ENCODE data around the gene OR11L1.

DNA sequence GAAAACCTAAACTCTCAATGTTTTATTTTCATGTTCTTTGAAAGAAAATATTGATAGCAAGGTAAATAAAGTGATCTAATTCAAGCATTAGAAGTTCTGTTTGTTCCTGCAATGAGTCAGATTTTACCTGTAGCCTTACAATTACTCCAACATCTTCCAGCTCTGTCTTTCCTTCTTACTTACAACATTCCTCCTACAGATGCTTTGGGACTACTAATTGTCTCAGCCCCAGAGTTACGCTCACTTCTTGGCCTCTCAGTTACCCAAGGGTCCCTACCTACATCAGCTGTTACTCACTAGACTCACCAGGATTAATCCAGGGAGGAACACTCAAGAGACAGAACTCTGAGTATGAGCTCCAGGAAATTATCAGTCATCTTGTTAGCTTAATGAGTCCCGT, 44.2 kb downstream of the OR11L1 start:
- TF ChIP-seq, protein P1, sequence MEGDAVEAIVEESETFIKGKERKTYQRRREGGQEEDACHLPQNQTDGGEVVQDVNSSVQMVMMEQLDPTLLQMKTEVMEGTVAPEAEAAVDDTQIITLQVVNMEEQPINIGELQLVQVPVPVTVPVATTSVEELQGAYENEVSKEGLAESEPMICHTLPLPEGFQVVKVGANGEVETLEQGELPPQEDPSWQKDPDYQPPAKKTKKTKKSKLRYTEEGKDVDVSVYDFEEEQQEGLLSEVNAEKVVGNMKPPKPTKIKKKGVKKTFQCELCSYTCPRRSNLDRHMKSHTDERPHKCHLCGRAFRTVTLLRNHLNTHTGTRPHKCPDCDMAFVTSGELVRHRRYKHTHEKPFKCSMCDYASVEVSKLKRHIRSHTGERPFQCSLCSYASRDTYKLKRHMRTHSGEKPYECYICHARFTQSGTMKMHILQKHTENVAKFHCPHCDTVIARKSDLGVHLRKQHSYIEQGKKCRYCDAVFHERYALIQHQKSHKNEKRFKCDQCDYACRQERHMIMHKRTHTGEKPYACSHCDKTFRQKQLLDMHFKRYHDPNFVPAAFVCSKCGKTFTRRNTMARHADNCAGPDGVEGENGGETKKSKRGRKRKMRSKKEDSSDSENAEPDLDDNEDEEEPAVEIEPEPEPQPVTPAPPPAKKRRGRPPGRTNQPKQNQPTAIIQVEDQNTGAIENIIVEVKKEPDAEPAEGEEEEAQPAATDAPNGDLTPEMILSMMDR (IDR thresholded peaks at IDR 0.05), result no peak
- no peak for TF ChIP-seq POLR2A (IDR thresholded peaks at IDR 0.05)

Data from Peyer's patch (tissue), 4 donors.